HEK293 (cell line): ENCODE measurements around the gene CSF1.

ENCODE experiments used
- CTCF ChIA-PET: fragments of 350-600 bp; formaldehyde crosslinking; extraction: SDS; loops from one replicate; lab custom pipeline; 2021; ENCODE audit warnings: antibody characterized with exemption; lab: Yijun Ruan, JAX
- POLR2A ChIA-PET: fragments of 300-600 bp; formaldehyde crosslinking; extraction: SDS; loops from one replicate; lab custom pipeline; 2020; ENCODE audit warnings: antibody characterized with exemption, inconsistent platforms; lab: Yijun Ruan, JAX
- H3K27ac ChIP-seq: fragments of 200-500 bp; sonication (Bioruptor generic); 2 replicates; pipeline ENCODE4 v1.5.1; 2014; ENCODE audit warnings: low read depth, low read length, control low read depth, inconsistent platforms; ENCODE audit errors: extremely low read depth
- H3K36me3 ChIP-seq, 2 experiments: fragments of 200-500 bp in 1 of 2; sonication (Bioruptor generic) in 1 of 2; 1 replicate in 1 of 2; 2 replicates in 1 of 2; pipeline ENCODE4 v1.5.1; 2014 to 2017; ENCODE audit warnings: inconsistent platforms in 2 of 2, low read length in 2 of 2; ENCODE audit not compliant: control insufficient read depth in 2 of 2, insufficient read depth in 1 of 2
- H3K4me1 ChIP-seq: fragments of 200-500 bp; sonication (Bioruptor generic); 2 replicates; pipeline ENCODE4 v1.5.1; 2014; ENCODE audit warnings: mild to moderate bottlenecking, low read length, inconsistent platforms; ENCODE audit not compliant: control insufficient read depth, insufficient read depth
- H3K4me3 ChIP-seq: 2 replicates; pipeline ENCODE4 v1.5.1; 2011; ENCODE audit warnings: low read depth, mild to moderate bottlenecking, control low read depth, low read length, moderate library complexity
- H3K9me3 ChIP-seq: fragments of 200-500 bp; sonication (Bioruptor generic); 2 replicates; pipeline ENCODE4 v1.5.1; 2014; ENCODE audit warnings: low read depth, low read length, inconsistent platforms; ENCODE audit not compliant: control insufficient read depth, insufficient read depth
- HOXC10 ChIP-seq: sonication (generic); formaldehyde crosslinking; IDR thresholded peaks from 2 replicates; pipeline ENCODE4 v1.8.1; 2023; ENCODE audit warnings: mild to moderate bottlenecking, missing genetic modification reagents
- OVOL3 ChIP-seq: fragments of 450-650 bp; formaldehyde crosslinking; IDR thresholded peaks from 2 replicates; pipeline ENCODE4 v1.5.1; 2016; ENCODE audit warnings: missing biosample characterization, missing genetic modification characterization
- SCRT2 ChIP-seq: fragments of 450-650 bp; formaldehyde crosslinking; IDR thresholded peaks from 2 replicates; pipeline ENCODE4 v1.5.1; 2016; ENCODE audit warnings: missing biosample characterization, missing genetic modification characterization
- SP3 ChIP-seq: fragments of 450-650 bp; formaldehyde crosslinking; IDR thresholded peaks from 2 replicates; pipeline ENCODE4 v1.5.1; 2016; ENCODE audit warnings: missing biosample characterization, missing genetic modification characterization
- TCF7L2 ChIP-seq: IDR thresholded peaks from 2 replicates; pipeline ENCODE4 v1.6.1; 2011; ENCODE audit warnings: low read depth, mild to moderate bottlenecking, inconsistent platforms, low read length, moderate library complexity, borderline replicate concordance
- ZEB2 ChIP-seq: fragments of 450-650 bp; formaldehyde crosslinking; IDR thresholded peaks from 2 replicates; pipeline ENCODE4 v1.5.1; 2016; ENCODE audit warnings: missing biosample characterization, missing genetic modification characterization
- ZNF112 ChIP-seq: fragments of 450-650 bp; formaldehyde crosslinking; IDR thresholded peaks from 2 replicates; pipeline ENCODE4 v1.5.0; 2017; ENCODE audit warnings: missing biosample characterization, missing genetic modification characterization
- ZNF16 ChIP-seq: fragments of 450-650 bp; formaldehyde crosslinking; IDR thresholded peaks from 2 replicates; pipeline ENCODE4 v1.5.1; 2016; ENCODE audit warnings: low read depth, missing biosample characterization, missing genetic modification characterization
- ZNF23 ChIP-seq: fragments of 450-650 bp; formaldehyde crosslinking; IDR thresholded peaks from 2 replicates; pipeline ENCODE4 v1.5.1; 2016; ENCODE audit warnings: missing biosample characterization, missing genetic modification characterization, borderline replicate concordance
- ZNF302 ChIP-seq: fragments of 450-650 bp; formaldehyde crosslinking; IDR thresholded peaks from 2 replicates; pipeline ENCODE4 v1.5.1; 2016; ENCODE audit warnings: missing biosample characterization, missing genetic modification characterization, low read depth
- ZNF433 ChIP-seq: fragments of 450-650 bp; formaldehyde crosslinking; IDR thresholded peaks from 2 replicates; pipeline ENCODE4 v1.5.1; 2016; ENCODE audit warnings: missing biosample characterization, missing genetic modification characterization, low read depth
- ZNF660 ChIP-seq: fragments of 450-650 bp; IDR thresholded peaks from 2 replicates; pipeline ENCODE4 v1.5.1; 2018; ENCODE audit warnings: missing biosample characterization, mild to moderate bottlenecking, missing genetic modification characterization
- ZNF785 ChIP-seq: fragments of 450-650 bp; formaldehyde crosslinking; IDR thresholded peaks from 2 replicates; pipeline ENCODE4 v1.5.1; 2016; ENCODE audit warnings: missing biosample characterization, missing genetic modification characterization
- ZNF843 ChIP-seq: fragments of 450-650 bp; formaldehyde crosslinking; IDR thresholded peaks from 2 replicates; pipeline ENCODE4 v1.5.1; 2016; ENCODE audit warnings: missing biosample characterization, missing genetic modification characterization
- ZSCAN30 ChIP-seq: fragments of 450-650 bp; IDR thresholded peaks from 2 replicates; pipeline ENCODE4 v1.5.1; 2018; ENCODE audit warnings: missing biosample characterization, mild to moderate bottlenecking, missing genetic modification characterization, moderate library complexity
- TF ChIP-seq, protein P1 (sequence below): fragments of 450-650 bp; formaldehyde crosslinking; IDR thresholded peaks from 2 replicates; pipeline ENCODE4 v1.5.1; 2017; ENCODE audit warnings: missing biosample characterization, mild to moderate bottlenecking, missing genetic modification characterization, moderate library complexity
- TF ChIP-seq, protein P2 (sequence below): fragments of 450-650 bp; formaldehyde crosslinking; IDR thresholded peaks from 2 replicates; pipeline ENCODE4 v1.5.1; 2016; ENCODE audit warnings: missing biosample characterization, missing genetic modification characterization
- TF ChIP-seq, protein P3 (sequence below): fragments of 450-650 bp; formaldehyde crosslinking; IDR thresholded peaks from 2 replicates; pipeline ENCODE4 v1.5.1; 2016; ENCODE audit warnings: missing biosample characterization, missing genetic modification characterization
- TF ChIP-seq, protein P4 (sequence below): fragments of 450-650 bp; formaldehyde crosslinking; optimal IDR thresholded peaks from 2 replicates; pipeline ENCODE3; 2016; ENCODE audit warnings: missing biosample characterization, mild to moderate bottlenecking, missing genetic modification characterization
- TF ChIP-seq, protein P5 (sequence below): fragments of 450-650 bp; formaldehyde crosslinking; IDR thresholded peaks from 2 replicates; pipeline ENCODE4 v1.5.1; 2016; ENCODE audit warnings: missing biosample characterization, missing genetic modification characterization
- TF ChIP-seq, protein P6 (sequence below): fragments of 450-650 bp; formaldehyde crosslinking; IDR thresholded peaks from 2 replicates; pipeline ENCODE4 v1.5.1; 2016; ENCODE audit warnings: missing biosample characterization, missing genetic modification characterization
- TF ChIP-seq, protein P7 (sequence below): fragments of 450-650 bp; formaldehyde crosslinking; IDR thresholded peaks from 2 replicates; pipeline ENCODE4 v1.5.1; 2016; ENCODE audit warnings: missing biosample characterization, missing genetic modification characterization

CSF1 gene, protein sequence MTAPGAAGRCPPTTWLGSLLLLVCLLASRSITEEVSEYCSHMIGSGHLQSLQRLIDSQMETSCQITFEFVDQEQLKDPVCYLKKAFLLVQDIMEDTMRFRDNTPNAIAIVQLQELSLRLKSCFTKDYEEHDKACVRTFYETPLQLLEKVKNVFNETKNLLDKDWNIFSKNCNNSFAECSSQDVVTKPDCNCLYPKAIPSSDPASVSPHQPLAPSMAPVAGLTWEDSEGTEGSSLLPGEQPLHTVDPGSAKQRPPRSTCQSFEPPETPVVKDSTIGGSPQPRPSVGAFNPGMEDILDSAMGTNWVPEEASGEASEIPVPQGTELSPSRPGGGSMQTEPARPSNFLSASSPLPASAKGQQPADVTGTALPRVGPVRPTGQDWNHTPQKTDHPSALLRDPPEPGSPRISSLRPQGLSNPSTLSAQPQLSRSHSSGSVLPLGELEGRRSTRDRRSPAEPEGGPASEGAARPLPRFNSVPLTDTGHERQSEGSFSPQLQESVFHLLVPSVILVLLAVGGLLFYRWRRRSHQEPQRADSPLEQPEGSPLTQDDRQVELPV

DNA sequence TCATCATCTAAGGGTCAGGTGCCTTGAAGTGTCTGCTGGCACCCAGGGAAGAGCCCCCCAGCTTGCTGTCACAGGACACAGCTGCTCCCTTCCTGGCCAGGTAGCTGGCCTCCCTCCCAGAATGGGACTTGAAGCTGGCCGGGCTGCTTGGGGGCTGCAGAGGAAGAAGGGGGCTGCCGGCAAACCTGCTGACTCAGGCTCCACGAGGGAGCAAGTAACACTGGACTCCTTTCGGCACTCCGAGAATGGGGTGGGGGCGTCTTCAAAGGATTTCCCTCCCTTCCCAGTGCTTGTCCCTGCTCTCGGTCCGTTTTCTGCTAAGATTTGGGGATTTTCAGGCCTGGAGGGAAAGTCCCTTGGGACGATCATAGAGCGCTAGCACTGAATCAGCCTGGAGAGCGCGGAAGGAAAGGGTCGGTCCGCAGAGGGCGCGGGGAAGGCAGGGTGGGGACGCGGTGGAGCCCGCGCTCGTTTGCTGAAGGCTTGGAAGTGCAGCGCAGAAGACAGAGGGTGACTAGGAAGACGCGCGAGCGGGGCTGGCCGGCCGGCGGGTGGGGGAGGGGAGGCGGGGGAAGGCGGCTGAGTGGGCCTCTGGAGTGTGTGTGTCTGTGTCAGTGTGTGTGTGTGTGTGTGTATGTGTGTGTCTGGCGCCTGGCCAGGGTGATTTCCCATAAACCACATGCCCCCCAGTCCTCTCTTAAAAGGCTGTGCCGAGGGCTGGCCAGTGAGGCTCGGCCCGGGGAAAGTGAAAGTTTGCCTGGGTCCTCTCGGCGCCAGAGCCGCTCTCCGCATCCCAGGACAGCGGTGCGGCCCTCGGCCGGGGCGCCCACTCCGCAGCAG lies at the start of gene CSF1:
TSS of gene CSF1 (plus strand) at position 727 of the 840 bp plus-strand sequence. CDS start 175 bp downstream, outside the sequence.
- peak within 1 kb of the TSS; percentile 72 for H3K4me3 ChIP-seq
- H3K27ac ChIP-seq: peak within 1 kb of the TSS; percentile 82; the same call in 1 of the 2 replicates
- ChIA-PET CTCF (interaction anchor here (0.6 to 2.3 kb wide), 2 partner anchors 35 to 74 kb away, joined by 3 to 7 read pairs; partner anchors contain the start of gene AHCYL1), POLR2A (no interaction called here)
- peaks cover 3% of the 10 kb centered on the region; the same call in 1 of the 2 replicates for H3K4me1 ChIP-seq
- H3K9me3 ChIP-seq: no peaks in the 10 kb centered on the region
- peaks cover 0 to 20% of the 10 kb centered on the region in 2 experiments; a peak in 1 of 3 replicates for H3K36me3 ChIP-seq
- TF ChIP-seq ZNF16: no peak
- peak; percentile 45; the same call in 1 of the 2 replicates for TF ChIP-seq SP3 (tag by site-specific recombination)
- TF ChIP-seq OVOL3: no peak
- peak; percentile 59; the same call in 1 of the 2 replicates for TF ChIP-seq ZSCAN30 (tag by site-specific recombination)
- TF ChIP-seq, protein P1, sequence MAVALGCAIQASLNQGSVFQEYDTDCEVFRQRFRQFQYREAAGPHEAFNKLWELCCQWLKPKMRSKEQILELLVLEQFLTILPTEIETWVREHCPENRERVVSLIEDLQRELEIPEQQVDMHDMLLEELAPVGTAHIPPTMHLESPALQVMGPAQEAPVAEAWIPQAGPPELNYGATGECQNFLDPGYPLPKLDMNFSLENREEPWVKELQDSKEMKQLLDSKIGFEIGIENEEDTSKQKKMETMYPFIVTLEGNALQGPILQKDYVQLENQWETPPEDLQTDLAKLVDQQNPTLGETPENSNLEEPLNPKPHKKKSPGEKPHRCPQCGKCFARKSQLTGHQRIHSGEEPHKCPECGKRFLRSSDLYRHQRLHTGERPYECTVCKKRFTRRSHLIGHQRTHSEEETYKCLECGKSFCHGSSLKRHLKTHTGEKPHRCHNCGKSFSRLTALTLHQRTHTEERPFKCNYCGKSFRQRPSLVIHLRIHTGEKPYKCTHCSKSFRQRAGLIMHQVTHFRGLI (tag by site-specific recombination): peak; percentile 56; the same call in 1 of the 2 replicates
- no peak for TF ChIP-seq ZNF23 (tag by site-specific recombination)
- peak; percentile 74 for TF ChIP-seq ZEB2 (tag by site-specific recombination)
- 0 out of 2 replicates have a peak, but pooled peaks have one; percentile 25 for TF ChIP-seq ZNF112 (tag by site-specific recombination)
- TF ChIP-seq, protein P2, sequence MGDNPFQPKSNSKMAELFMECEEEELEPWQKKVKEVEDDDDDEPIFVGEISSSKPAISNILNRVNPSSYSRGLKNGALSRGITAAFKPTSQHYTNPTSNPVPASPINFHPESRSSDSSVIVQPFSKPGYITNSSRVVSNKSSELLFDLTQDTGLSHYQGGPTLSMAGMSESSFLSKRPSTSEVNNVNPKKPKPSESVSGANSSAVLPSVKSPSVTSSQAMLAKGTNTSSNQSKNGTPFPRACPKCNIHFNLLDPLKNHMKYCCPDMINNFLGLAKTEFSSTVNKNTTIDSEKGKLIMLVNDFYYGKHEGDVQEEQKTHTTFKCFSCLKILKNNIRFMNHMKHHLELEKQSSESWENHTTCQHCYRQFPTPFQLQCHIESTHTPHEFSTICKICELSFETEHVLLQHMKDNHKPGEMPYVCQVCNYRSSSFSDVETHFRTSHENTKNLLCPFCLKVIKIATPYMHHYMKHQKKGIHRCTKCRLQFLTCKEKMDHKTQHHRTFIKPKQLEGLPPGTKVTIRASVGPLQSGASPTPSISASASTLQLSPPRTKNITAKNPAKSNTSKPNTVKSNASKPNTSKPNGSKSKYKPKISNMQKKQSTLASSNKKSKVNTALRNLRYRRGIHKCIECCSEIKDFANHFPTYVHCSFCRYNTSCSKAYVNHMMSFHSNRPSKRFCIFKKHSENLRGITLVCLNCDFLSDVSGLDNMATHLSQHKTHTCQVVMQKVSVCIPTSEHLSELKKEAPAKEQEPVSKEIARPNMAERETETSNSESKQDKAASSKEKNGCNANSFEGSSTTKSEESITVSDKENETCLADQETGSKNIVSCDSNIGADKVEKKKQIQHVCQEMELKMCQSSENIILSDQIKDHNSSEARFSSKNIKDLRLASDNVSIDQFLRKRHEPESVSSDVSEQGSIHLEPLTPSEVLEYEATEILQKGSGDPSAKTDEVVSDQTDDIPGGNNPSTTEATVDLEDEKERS (tag by site-specific recombination): 0 out of 2 replicates have a peak, but pooled peaks have one; percentile 60
- TF ChIP-seq, protein P3, sequence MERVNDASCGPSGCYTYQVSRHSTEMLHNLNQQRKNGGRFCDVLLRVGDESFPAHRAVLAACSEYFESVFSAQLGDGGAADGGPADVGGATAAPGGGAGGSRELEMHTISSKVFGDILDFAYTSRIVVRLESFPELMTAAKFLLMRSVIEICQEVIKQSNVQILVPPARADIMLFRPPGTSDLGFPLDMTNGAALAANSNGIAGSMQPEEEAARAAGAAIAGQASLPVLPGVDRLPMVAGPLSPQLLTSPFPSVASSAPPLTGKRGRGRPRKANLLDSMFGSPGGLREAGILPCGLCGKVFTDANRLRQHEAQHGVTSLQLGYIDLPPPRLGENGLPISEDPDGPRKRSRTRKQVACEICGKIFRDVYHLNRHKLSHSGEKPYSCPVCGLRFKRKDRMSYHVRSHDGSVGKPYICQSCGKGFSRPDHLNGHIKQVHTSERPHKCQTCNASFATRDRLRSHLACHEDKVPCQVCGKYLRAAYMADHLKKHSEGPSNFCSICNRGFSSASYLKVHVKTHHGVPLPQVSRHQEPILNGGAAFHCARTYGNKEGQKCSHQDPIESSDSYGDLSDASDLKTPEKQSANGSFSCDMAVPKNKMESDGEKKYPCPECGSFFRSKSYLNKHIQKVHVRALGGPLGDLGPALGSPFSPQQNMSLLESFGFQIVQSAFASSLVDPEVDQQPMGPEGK (tag by site-specific recombination): peak; percentile 86
- TF ChIP-seq, protein P4, sequence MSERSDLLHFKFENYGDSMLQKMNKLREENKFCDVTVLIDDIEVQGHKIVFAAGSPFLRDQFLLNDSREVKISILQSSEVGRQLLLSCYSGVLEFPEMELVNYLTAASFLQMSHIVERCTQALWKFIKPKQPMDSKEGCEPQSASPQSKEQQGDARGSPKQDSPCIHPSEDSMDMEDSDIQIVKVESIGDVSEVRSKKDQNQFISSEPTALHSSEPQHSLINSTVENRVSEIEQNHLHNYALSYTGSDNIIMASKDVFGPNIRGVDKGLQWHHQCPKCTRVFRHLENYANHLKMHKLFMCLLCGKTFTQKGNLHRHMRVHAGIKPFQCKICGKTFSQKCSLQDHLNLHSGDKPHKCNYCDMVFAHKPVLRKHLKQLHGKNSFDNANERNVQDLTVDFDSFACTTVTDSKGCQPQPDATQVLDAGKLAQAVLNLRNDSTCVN (tag by site-specific recombination): peak; percentile 73
- TF ChIP-seq, protein P5, sequence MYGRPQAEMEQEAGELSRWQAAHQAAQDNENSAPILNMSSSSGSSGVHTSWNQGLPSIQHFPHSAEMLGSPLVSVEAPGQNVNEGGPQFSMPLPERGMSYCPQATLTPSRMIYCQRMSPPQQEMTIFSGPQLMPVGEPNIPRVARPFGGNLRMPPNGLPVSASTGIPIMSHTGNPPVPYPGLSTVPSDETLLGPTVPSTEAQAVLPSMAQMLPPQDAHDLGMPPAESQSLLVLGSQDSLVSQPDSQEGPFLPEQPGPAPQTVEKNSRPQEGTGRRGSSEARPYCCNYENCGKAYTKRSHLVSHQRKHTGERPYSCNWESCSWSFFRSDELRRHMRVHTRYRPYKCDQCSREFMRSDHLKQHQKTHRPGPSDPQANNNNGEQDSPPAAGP (tag by site-specific recombination): peak; percentile 76; the same call in 1 of the 2 replicates
- TF ChIP-seq, protein P6, sequence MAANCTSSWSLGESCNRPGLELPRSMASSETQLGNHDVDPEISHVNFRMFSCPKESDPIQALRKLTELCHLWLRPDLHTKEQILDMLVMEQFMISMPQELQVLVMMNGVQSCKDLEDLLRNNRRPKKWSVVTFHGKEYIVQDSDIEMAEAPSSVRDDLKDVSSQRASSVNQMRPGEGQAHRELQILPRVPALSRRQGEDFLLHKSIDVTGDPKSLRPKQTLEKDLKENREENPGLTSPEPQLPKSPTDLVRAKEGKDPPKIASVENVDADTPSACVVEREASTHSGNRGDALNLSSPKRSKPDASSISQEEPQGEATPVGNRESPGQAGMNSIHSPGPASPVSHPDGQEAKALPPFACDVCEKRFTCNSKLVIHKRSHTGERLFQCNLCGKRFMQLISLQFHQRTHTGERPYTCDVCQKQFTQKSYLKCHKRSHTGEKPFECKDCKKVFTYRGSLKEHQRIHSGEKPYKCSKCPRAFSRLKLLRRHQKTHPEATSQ: peak; percentile 59; the same call in 1 of the 2 replicates
- no peak for TF ChIP-seq ZNF433 (tag by site-specific recombination)
- peak; percentile 91 for TF ChIP-seq ZNF785 (tag by site-specific recombination)
- TF ChIP-seq, protein P7, sequence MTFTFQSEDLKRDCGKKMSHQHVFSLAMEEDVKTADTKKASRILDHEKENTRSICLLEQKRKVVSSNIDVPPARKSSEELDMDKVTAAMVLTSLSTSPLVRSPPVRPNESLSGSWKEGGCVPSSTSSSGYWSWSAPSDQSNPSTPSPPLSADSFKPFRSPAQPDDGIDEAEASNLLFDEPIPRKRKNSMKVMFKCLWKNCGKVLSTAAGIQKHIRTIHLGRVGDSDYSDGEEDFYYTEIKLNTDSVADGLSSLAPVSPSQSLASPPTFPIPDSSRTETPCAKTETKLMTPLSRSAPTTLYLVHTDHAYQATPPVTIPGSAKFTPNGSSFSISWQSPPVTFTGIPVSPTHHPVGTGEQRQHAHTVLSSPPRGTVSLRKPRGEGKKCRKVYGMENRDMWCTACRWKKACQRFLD: no peak
- no peak for TF ChIP-seq TCF7L2
- TF ChIP-seq ZNF660 (tag by site-specific recombination): peak; percentile 78
- peak; percentile 34; the same call in 1 of the 2 replicates for TF ChIP-seq ZNF843 (tag by site-specific recombination)
- TF ChIP-seq SCRT2 (tag by site-specific recombination): no peak
- TF ChIP-seq ZNF302: no peak
- no peak for TF ChIP-seq HOXC10 (CRISPR knock-in tag)
